ENCODE measurements around the gene MMP26.
A peak's percentile ranks its signal among the peaks of the same experiment; 100 is the strongest.
"Not testable (repeated sequence)": the region's sequence is repeated elsewhere in the genome, so short reads cannot be mapped to it uniquely, and the experiment has no call there.

MMP26 gene

GRCh38 chr11:4713241-4713640 lies 8.7 kb downstream of the MMP26 start:
- no peak for TF ChIP-seq CTCF (IDR thresholded peaks at IDR 0.05; ENCODE audit: insufficient read depth, low read depth, low read length, missing control alignments)
- peak; percentile 7 for DNase-seq (ENCODE audit: low read depth)
- H3K4me3 ChIP-seq (ENCODE audit: low read length): no peak overlapping the region

- no peak for TF ChIP-seq CTCF (IDR thresholded peaks at IDR 0.05; ENCODE audit: insufficient read depth, low read depth, low read length, missing control alignments)
- no peak for DNase-seq (ENCODE audit: low read depth)
- H3K4me3 ChIP-seq (ENCODE audit: low read length): no peak overlapping the region
These were observed 9.7 kb downstream of the MMP26 start for GRCh38 chr11:4714300-4714699.

- not testable (repeated sequence) for H3K4me3 ChIP-seq (ENCODE audit: low read length); DNase-seq (ENCODE audit: low read depth)
These were observed 18.3 kb downstream of the MMP26 start for GRCh38 chr11:4722616-4723534.

- H3K4me3 ChIP-seq (ENCODE audit: low read length): no peak overlapping the region
- DNase-seq (ENCODE audit: low read depth): no peak
- TF ChIP-seq CTCF (IDR thresholded peaks at IDR 0.05; ENCODE audit: insufficient read depth, low read depth, low read length, missing control alignments): no peak
These were observed 22.6 kb downstream of the MMP26 start for GRCh38 chr11:4727171-4727570.

- no peak for TF ChIP-seq CTCF (IDR thresholded peaks at IDR 0.05; ENCODE audit: insufficient read depth, low read depth, low read length, missing control alignments)
- H3K4me3 ChIP-seq (ENCODE audit: low read length): no peak overlapping the region
- DNase-seq (ENCODE audit: low read depth): no peak
These were observed 36.2 kb downstream of the MMP26 start for GRCh38 chr11:4740735-4741134.

- DNase-seq (ENCODE audit: low read depth): peak; percentile 17
- H3K4me3 ChIP-seq (ENCODE audit: low read length): no peak overlapping the region
- TF ChIP-seq CTCF (IDR thresholded peaks at IDR 0.05; ENCODE audit: insufficient read depth, low read depth, low read length, missing control alignments): no peak
These were observed 43.9 kb downstream of the MMP26 start for GRCh38 chr11:4748438-4748837.

- no peak overlapping the region for H3K4me3 ChIP-seq (ENCODE audit: low read length)
- TF ChIP-seq CTCF (IDR thresholded peaks at IDR 0.05; ENCODE audit: insufficient read depth, low read depth, low read length, missing control alignments): no peak
- DNase-seq (ENCODE audit: low read depth): no peak
These were observed 46.6 kb downstream of the MMP26 start for GRCh38 chr11:4751201-4751600.
